ENCODE data around the gene COLGALT1. TPM values are rescaled to one million over a fixed set of nuclear protein-coding genes. Genes with fewer than 3 reads are reported as not detected.

COLGALT1 gene
- polyA plus RNA-seq, 1 experiment, result 89.0 TPM

DNA sequence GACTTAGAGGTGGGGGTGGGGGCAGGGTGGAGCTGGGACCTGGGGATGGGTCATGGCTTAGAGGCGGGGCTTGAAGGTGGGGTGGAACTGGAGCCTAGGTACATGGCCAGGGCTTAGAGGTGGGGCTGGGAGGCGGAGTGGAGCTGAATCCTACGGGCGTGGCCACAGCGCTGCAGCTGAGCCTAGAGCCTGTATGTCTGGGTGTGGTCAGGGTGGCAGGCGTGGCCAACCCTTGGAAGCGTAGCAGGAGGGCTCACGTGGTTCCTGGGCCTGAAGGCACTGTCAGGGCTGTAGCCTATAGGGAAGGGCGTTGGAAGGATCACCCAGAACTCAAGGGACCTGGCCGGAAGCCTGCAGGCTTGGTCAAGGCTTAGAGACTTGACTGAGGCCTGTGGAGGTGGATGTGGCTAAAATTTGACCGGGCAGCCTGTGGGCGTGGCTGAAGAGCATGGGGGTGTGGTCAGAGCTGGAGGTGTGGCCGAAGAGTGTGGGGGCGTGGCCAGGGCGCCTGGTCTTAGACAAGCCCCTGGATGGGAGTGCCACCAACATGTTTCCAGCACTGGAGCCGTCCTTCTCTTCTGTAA, 24.3 kb downstream of the COLGALT1 start:
- no peak overlapping the region for H3K4me3 ChIP-seq (ENCODE audit: low read depth, low read length)
- no peaks in the 10 kb centered on the region; the same call in 1 of the 2 replicates for H3K9me3 ChIP-seq (ENCODE audit: control insufficient read depth, insufficient read depth, low read length)
- no peak for DNase-seq (ENCODE audit: low read depth, low spot score)
- H3K27me3 ChIP-seq (ENCODE audit: control insufficient read depth, insufficient read depth, low read length), result no peaks in the 10 kb centered on the region
- ChIA-PET POLR2A (interaction anchor here (0.6 kb wide), 1 partner anchor 22 kb away, joined by 3 read pairs; no protein-coding TSS in a partner anchor), CTCF (interaction anchor here (1.0 kb wide), 1 partner anchor 27 kb away, joined by 3 read pairs; no protein-coding TSS in a partner anchor)
- TF ChIP-seq, protein P1, sequence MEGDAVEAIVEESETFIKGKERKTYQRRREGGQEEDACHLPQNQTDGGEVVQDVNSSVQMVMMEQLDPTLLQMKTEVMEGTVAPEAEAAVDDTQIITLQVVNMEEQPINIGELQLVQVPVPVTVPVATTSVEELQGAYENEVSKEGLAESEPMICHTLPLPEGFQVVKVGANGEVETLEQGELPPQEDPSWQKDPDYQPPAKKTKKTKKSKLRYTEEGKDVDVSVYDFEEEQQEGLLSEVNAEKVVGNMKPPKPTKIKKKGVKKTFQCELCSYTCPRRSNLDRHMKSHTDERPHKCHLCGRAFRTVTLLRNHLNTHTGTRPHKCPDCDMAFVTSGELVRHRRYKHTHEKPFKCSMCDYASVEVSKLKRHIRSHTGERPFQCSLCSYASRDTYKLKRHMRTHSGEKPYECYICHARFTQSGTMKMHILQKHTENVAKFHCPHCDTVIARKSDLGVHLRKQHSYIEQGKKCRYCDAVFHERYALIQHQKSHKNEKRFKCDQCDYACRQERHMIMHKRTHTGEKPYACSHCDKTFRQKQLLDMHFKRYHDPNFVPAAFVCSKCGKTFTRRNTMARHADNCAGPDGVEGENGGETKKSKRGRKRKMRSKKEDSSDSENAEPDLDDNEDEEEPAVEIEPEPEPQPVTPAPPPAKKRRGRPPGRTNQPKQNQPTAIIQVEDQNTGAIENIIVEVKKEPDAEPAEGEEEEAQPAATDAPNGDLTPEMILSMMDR (IDR thresholded peaks at IDR 0.05; ENCODE audit: low read depth, low read length), result no peak
- no peak overlapping the region for H3K27ac ChIP-seq (ENCODE audit: low read depth, low read length)

DNA sequence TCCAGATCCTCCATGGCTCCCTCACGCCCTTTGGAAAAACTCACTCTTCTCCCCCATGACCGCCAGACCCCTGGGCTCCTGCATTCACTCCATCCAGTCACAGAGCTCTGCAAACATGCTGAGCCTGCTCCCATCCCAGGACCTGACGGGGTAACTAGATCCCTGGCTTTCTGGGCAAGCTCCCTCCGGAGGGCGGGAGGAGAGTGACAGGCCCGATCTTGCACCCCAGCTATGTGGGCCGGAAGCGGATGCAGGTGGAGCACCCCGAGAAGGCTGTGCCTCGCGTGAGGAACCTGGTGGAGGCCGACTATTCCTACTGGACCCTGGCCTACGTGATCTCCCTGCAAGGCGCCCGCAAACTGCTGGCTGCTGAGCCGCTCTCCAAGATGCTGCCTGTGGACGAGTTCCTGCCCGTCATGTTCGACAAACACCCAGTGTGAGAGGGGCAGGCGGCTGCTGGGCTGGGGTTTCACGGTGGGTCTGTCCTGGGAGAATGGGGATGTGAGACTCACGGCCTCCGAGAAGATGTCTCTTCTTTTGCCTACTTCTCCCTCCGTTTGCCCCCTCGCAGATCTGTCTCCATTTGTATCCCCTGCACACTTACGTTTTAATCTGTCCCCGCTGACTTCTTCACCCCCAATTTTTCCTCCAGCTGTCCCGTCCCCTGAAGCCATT, 25.2 kb downstream of the COLGALT1 start:
- no peaks in the 10 kb centered on the region for H3K27me3 ChIP-seq (ENCODE audit: control insufficient read depth, insufficient read depth, low read length)
- H3K27ac ChIP-seq (ENCODE audit: low read depth, low read length), result no peak overlapping the region
- TF ChIP-seq, protein P1 (IDR thresholded peaks at IDR 0.05; ENCODE audit: low read depth, low read length), result no peak
- no peaks in the 10 kb centered on the region; the same call in 1 of the 2 replicates for H3K9me3 ChIP-seq (ENCODE audit: control insufficient read depth, insufficient read depth, low read length)
- POLR2A ChIA-PET, result interaction anchor here (0.6 kb wide), 1 partner anchor 23 kb away, joined by 3 read pairs; no protein-coding TSS in a partner anchor
- CTCF ChIA-PET, result interaction anchor here (1.0 kb wide), 1 partner anchor 26 kb away, joined by 3 read pairs; no protein-coding TSS in a partner anchor
- no peak for DNase-seq (ENCODE audit: low read depth, low spot score)
- H3K4me3 ChIP-seq (ENCODE audit: low read depth, low read length), result no peak overlapping the region

DNA sequence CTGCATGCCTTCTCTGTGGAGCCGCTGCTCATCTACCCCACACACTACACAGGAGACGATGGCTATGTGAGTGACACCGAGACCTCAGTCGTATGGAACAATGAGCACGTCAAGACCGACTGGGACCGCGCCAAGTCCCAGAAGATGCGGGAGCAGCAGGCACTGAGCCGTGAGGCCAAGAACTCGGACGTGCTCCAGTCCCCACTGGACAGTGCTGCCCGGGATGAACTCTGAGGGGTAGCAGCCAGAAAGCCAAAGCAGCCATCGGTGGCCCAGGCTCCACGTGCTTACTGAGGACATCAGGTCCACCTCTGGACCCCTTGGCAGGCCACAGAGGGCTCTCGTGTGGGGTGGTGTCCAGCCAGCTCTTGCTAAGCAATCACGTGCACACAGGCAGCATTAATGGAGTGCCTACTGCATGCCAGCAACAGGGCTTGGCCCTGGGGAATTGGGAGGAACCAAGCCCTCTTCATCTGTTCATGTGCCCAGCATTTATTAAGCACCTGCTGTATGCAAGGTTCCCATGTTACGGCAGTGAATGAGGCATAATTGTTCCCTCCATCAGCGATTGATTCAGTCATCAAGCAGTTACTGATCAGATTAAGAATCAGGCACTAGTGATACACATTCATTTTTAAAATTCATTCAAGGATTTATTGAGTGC, 25.9 kb downstream of the COLGALT1 start:
- Histone ChIP-seq H3K4me3 (ENCODE audit: low read depth, low read length) (no peak overlapping the region), H3K27me3 (ENCODE audit: control insufficient read depth, insufficient read depth, low read length) (no peaks in the 10 kb centered on the region), H3K27ac (ENCODE audit: low read depth, low read length) (no peak overlapping the region), H3K9me3 (ENCODE audit: control insufficient read depth, insufficient read depth, low read length) (no peaks in the 10 kb centered on the region; the same call in 1 of the 2 replicates)
- TF ChIP-seq, protein P1 (IDR thresholded peaks at IDR 0.05; ENCODE audit: low read depth, low read length), result no peak
- POLR2A ChIA-PET, result no interaction called here
- CTCF ChIA-PET, result no interaction called here
- DNase-seq (ENCODE audit: low read depth, low spot score), result no peak

DNA sequence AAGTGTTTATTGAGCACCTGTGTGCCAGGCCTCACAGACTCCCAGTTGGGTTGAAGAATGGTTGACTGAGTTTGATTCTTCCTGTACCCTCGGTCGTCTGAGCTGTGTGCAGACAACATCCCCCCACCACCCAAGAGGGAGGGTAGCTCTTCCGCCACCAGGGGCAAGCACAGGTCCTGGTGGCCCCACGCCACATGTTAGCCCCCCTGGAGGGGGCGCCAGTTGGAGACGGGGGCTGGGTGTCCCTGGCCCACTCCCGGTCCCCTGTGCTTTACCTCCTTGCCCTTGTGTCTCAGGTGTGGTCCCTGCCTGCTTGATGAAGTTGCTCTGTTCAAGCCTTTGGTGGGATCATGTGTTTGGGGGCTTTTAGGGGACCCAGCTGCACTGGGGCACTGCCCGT, 27.2 kb downstream of the COLGALT1 start:
- no peak overlapping the region for H3K4me3 ChIP-seq (ENCODE audit: low read depth, low read length)
- H3K27ac ChIP-seq (ENCODE audit: low read depth, low read length), result no peak overlapping the region
- DNase-seq (ENCODE audit: low read depth, low spot score), result no peak
- POLR2A ChIA-PET, result no interaction called here
- no peaks in the 10 kb centered on the region for H3K27me3 ChIP-seq (ENCODE audit: control insufficient read depth, insufficient read depth, low read length)
- TF ChIP-seq, protein P1 (IDR thresholded peaks at IDR 0.05; ENCODE audit: low read depth, low read length), result no peak
- CTCF ChIA-PET, result interaction anchor here (0.9 kb wide), 1 partner anchor 23 kb away, joined by 3 read pairs; no protein-coding TSS in a partner anchor
- H3K9me3 ChIP-seq (ENCODE audit: control insufficient read depth, insufficient read depth, low read length), result no peaks in the 10 kb centered on the region; the same call in 1 of the 2 replicates

Measured in AG04450 (cell line).